NB4 (cell line): ENCODE results near the gene TFF1.

Source experiments
- CTCF ChIP-seq: IDR thresholded peaks from one replicate; pipeline ENCODE4 v1.5.1; 2012; ENCODE audit warnings: low read depth, low read length
- MAX ChIP-seq: IDR thresholded peaks from 2 replicates; pipeline ENCODE4 v1.6.1; 2011; ENCODE audit warnings: low read depth, low read length
- POLR2A ChIP-seq: IDR thresholded peaks from 2 replicates; pipeline ENCODE4 v1.6.1; 2011; ENCODE audit warnings: mild to moderate bottlenecking; ENCODE audit not compliant: insufficient read length; ENCODE audit errors: extremely low read depth

- TF ChIP-seq POLR2A: no peak
- TF ChIP-seq CTCF: no peak
- no peak for TF ChIP-seq MAX
Observed at GRCh38 chr21:42341776-42342542, 24.4 kb downstream of the TFF1 start.
